ENCODE measurements around the gene SNX6. TPM values are rescaled to one million over a fixed set of nuclear protein-coding genes. Genes with fewer than 3 reads are reported as not detected.

The SNX6 gene
- total RNA-seq, 1 experiment from 2014 or later = 73.4 TPM

DNA sequence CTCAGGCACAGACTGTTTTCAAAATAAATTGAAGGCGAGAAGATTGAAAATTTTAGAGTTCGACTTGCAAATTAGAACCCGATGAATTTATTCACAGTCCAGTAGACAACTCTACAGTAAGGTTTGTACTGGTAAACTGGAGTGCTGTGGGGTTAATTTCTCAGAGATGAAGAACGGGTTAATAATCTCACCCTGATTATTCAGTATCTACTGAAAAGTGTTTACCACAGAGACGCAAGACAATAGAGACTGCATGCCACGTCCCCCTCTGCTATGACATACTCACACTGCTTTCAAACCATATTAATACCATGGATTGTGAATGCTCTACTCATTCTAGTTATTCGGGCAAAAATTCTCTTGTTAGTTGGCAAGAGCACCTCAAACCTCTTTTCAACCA, 48.4 kb upstream of the SNX6 start (continued):
- no peak for TF ChIP-seq YY1 (IDR thresholded peaks at IDR 0.05; ENCODE audit: extremely low read depth, insufficient replicate concordance, low read depth, low read length)
- TF ChIP-seq ZFX (IDR thresholded peaks at IDR 0.05) = no peak
- TF ChIP-seq SP1 (IDR thresholded peaks at IDR 0.05; ENCODE audit: low read depth) = no peak
- no peak for TF ChIP-seq SRF (IDR thresholded peaks at IDR 0.05; ENCODE audit: low read depth)
- no peak for TF ChIP-seq CTCF (IDR thresholded peaks at IDR 0.05 in 2 of 3, conservative IDR thresholded peaks at IDR 0.05 in 1 of 3; ENCODE audit: borderline replicate concordance in 1 of 3, insufficient read depth in 1 of 3, low read depth in 2 of 3, low read length in 2 of 3)
- TF ChIP-seq ZNF274 (IDR thresholded peaks at IDR 0.05; ENCODE audit: low read depth, low read length) = no peak
- no peak for TF ChIP-seq SIN3A (IDR thresholded peaks at IDR 0.05; ENCODE audit: low read depth)

- RAD21 ChIA-PET (ENCODE audit: low non-redundant PET in 1 of 2, low total read pairs in 2 of 2, uncharacterized antibody in 2 of 2, unreplicated experiment in 2 of 2) = interaction anchor here (0.6 to 0.7 kb wide), 2 partner anchors 304 to 745 kb away, joined by 3 to 4 read pairs; no protein-coding TSS in a partner anchor
- no peak overlapping the region for H3K27ac ChIP-seq (ENCODE audit: low read depth, low read length)
- BruUV-seq (replicated peaks) = no TSS peak
- no peak overlapping the region for H3K9ac ChIP-seq (ENCODE audit: low read length)
- no peaks in the 10 kb centered on the region for H3K27me3 ChIP-seq (ENCODE audit: insufficient read depth, low read length)
- no peak overlapping the region for H3K4me3 ChIP-seq (replicated peaks in 1 of 2; ENCODE audit: low read depth in 1 of 2, low read length in 2 of 2)
- TF ChIP-seq POLR2A (IDR thresholded peaks at IDR 0.05; ENCODE audit: borderline replicate concordance, extremely low read depth, insufficient read depth, insufficient read length) (no peak), SRF (IDR thresholded peaks at IDR 0.05; ENCODE audit: low read depth) (no peak), SIN3A (IDR thresholded peaks at IDR 0.05; ENCODE audit: low read depth) (no peak), TCF7L2 (IDR thresholded peaks at IDR 0.05; ENCODE audit: borderline replicate concordance, extremely low read depth, insufficient read depth, insufficient read length) (no peak), FOSL1 (IDR thresholded peaks at IDR 0.05; ENCODE audit: low read depth) (no peak), EZH2 (IDR thresholded peaks at IDR 0.05) (no peak), EGR1 (IDR thresholded peaks at IDR 0.05; ENCODE audit: low read depth) (no peak), ZFX (IDR thresholded peaks at IDR 0.05) (no peak), CBX3 (IDR thresholded peaks at IDR 0.05; ENCODE audit: low read depth) (no peak), MAX (IDR thresholded peaks at IDR 0.05) (no peak), CTCF (IDR thresholded peaks at IDR 0.05 in 2 of 3, conservative IDR thresholded peaks at IDR 0.05 in 1 of 3; ENCODE audit: borderline replicate concordance in 1 of 3, insufficient read depth in 1 of 3, low read depth in 2 of 3, low read length in 2 of 3) (no peak), EZH2phosphoT487 (IDR thresholded peaks at IDR 0.05; ENCODE audit: borderline replicate concordance) (no peak), RAD21 (IDR thresholded peaks at IDR 0.05; ENCODE audit: low read depth) (no peak)
- TF ChIP-seq, protein P1, sequence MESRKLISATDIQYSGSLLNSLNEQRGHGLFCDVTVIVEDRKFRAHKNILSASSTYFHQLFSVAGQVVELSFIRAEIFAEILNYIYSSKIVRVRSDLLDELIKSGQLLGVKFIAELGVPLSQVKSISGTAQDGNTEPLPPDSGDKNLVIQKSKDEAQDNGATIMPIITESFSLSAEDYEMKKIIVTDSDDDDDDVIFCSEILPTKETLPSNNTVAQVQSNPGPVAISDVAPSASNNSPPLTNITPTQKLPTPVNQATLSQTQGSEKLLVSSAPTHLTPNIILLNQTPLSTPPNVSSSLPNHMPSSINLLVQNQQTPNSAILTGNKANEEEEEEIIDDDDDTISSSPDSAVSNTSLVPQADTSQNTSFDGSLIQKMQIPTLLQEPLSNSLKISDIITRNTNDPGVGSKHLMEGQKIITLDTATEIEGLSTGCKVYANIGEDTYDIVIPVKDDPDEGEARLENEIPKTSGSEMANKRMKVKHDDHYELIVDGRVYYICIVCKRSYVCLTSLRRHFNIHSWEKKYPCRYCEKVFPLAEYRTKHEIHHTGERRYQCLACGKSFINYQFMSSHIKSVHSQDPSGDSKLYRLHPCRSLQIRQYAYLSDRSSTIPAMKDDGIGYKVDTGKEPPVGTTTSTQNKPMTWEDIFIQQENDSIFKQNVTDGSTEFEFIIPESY (IDR thresholded peaks at IDR 0.05; ENCODE audit: extremely low read depth, insufficient replicate concordance, low read length) = no peak
- H3K79me2 ChIP-seq (ENCODE audit: insufficient read depth, low read length) = no peaks in the 10 kb centered on the region
- intact Hi-C loops (cut with micrococcal nuclease) = loop anchor here (10.0 kb wide), 2 partner anchors 198 to 1008 kb away; partner anchors contain the start of gene BAZ1A
- POLR2A ChIA-PET = interaction anchor here (1.5 kb wide), 1 partner anchor 16 kb away, joined by 4 read pairs; no protein-coding TSS in a partner anchor
- no peaks in the 10 kb centered on the region for H3K9me2 ChIP-seq (ENCODE audit: insufficient read depth)
- H2AFZ ChIP-seq (ENCODE audit: low read depth, low read length, poor library complexity, severe bottlenecking) = peak overlapping the region; percentile 19
- H3K36me3 ChIP-seq (ENCODE audit: control insufficient read depth in 1 of 2, insufficient read depth in 2 of 2, low read length in 2 of 2) = no peaks in the 10 kb centered on the region
- no peaks in the 10 kb centered on the region for H3K9me3 ChIP-seq (ENCODE audit: control insufficient read depth in 1 of 2, insufficient read depth in 1 of 2, low read depth in 1 of 2, low read length in 2 of 2)
- H4K20me1 ChIP-seq (ENCODE audit: insufficient read depth) = no peaks in the 10 kb centered on the region
- peaks cover 10 to 21% of the 10 kb centered on the region in 2 experiments for H3K4me1 ChIP-seq (ENCODE audit: control insufficient read depth in 1 of 2, insufficient read depth in 2 of 2, low read length in 2 of 2)
- DNase-seq (ENCODE audit: low read depth, low spot score) (no peak), ATAC-seq (no peak)
- H3K4me2 ChIP-seq (ENCODE audit: low read length) = no peak overlapping the region
- CTCF ChIA-PET = interaction anchor here (0.7 to 1.5 kb wide), 2 partner anchors 46 to 468 kb away, joined by 4 read pairs; no protein-coding TSS in a partner anchor
Measured at GRCh38 chr14:34676516-34677211, 46.7 kb upstream of the SNX6 start.
